Pulmonary artery endothelial cell (primary cell): ENCODE measurements around the gene SHROOM1. TPM values are rescaled to one million over a fixed set of nuclear protein-coding genes. Genes with fewer than 3 reads are reported as not detected.

Experiments used
- DNase-seq: peaks from one replicate; pipeline ENCODE4 v3.0.0-alpha.2; 2011; ENCODE audit warnings: low read depth, low spot score
- total RNA-seq: library from RNA; depleted of rRNA; stranded (reverse); fragments of >200 nt; gene quantifications from 2 replicates; pipeline ENCODE4 v1.2.3, GENCODE V29; 2014

SHROOM1 gene
- total RNA-seq, 1 donor from 2014 or later = 4.6 TPM

- no peak for DNase-seq
These were observed 19.6 kb upstream of the SHROOM1 start for GRCh38 chr5:132850066-132850465.

GRCh38 chr5:132849347-132849746 is 18.9 kb upstream of the SHROOM1 start:
- no peak for DNase-seq

GRCh38 chr5:132848270-132848669 is 17.8 kb upstream of the SHROOM1 start:
- DNase-seq = no peak

DNA sequence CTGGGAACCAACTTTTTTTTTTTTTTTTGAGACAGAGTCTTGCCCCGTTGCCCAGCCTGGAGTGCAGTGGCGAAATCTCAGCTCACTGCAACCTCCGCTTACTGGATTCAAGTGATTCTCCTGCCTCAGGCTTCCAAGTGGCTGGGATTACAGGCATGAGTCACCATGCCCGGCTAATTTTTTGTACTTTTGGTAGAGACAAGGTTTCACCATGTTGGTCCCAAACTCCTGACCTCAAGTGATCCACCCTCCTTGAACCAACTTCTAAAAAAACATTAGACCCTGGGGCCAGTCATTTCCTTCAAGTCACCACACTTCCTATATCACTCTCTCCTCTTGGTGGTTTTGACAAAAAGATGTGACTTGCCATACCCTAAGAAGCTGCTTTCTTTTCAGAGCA is 10.9 kb upstream of the SHROOM1 start:
- no peak for DNase-seq

- no peak for DNase-seq
These were observed 10.4 kb upstream of the SHROOM1 start for GRCh38 chr5:132840896-132841295.

- DNase-seq = no peak
These were observed 9.9 kb upstream of the SHROOM1 start for GRCh38 chr5:132840313-132840712.

DNA sequence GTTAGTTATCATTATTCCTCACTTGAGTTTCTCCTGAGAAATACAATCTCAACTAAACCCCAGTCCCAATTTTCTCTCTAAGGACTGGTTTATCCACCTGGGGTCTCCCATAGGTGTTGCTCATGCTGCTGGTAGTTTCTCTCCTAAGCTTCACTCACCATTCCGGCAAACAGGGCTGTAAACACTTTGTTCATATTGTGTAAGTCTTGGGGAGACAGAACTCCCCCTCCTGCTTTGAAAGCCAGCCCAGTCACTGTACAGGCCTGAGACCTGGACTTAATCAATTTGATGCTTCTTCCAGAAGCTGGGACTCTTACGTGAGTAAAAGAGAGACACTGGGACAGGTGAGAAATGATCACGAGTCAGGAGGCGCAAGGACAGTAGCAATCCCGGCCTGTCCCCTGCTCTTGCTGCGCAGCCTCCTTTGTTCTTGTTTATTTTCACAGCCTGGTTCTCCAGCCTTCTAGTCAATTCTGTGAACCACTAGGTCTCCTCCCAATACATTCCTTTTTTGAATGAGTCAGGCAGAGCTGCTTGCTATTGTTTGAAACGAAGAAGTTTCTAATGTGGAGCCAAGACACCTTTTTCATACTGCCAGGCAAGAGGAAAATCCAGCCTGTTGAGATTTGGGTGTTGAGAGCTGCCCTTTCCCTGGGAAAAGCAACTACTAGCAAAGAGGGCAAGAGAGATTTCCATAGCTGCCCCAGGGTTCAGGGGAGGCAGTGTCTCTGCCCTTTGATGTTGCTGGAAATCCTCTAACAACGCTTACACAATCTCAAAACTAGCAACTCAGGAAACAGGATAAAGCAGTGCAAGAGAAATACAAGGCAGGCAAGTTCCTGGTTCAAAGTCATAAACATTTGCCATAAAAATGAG is 9.2 kb upstream of the SHROOM1 start:
- DNase-seq = peak; percentile 41

- DNase-seq = no peak
These were observed 8.3 kb upstream of the SHROOM1 start for GRCh38 chr5:132838516-132839282.

DNA sequence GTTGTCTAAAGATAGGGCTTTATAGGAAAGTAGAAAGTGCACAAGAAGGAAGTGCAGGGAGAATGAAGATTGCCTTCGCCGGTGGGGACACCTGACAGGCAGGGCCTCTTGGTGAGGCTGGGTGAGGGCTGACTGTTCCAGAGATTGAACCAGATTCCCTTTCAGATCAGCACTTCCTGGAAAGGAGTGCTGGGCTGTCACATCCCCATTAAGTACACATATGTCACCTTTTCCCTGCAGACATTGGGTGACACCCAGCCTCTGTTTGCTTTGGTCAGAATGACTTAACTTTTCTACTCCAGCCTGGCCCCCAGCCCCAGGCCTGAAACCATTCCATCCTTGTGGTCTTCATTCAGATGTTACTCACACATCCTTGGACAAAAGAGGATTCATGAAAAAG is 7.4 kb upstream of the SHROOM1 start:
- no peak for DNase-seq

DNA sequence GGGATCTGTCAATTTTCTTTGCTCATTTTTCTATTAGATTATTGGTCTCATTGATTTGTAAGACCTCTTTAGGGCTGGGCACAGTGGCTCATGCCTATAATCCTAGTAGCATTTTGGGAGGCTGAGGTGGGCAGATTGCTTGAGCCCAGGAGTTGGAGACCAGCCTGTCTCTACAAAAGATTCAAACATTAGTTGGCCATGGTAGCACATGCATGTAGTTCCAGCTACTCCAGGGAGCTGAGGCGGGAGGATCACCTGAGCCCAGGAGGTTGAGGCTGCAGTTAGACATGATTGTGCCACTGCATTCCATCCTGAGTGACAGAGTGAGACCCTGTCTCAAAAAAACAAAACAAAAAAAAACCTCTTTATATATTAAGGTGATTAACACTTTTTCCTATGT is 6.4 kb upstream of the SHROOM1 start:
- no peak for DNase-seq

DNA sequence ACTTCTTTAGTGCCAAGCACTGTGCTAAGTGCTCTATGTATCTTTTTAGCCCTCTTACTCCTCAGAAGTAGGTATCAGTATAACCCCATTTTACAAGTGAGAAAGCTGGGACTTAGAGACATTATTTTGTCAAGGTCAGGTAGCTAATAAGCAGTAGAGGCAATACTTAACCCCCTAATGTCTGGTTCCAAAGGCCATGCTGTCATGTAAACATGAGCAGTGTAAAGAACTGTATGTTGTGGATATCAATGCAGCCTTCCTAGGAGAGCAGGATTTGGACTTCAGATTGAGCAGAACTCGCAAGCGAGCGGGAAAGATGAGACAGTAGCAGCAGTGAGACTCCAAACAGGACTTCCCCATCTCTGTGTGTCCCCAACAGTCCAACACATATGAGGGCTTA is 3.6 kb upstream of the SHROOM1 start:
- no peak for DNase-seq

DNA sequence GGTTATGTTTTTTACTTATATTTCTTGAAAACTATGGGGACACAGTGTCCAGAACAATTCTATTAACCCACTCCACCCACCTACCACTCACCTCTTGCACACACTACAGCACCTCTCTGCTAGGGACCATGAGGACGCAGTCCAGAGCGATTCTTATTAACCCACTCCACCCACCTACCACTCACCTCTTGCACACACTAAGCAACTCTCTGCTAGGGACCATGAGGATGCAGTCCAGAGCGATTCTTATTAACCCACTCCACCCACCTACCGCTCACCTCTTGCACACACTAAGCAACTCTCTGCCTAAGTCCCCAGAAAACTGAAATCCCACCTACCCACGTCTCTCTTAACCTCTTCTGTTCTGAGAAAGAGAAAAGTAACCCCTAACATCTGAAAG is 2.2 kb upstream of the SHROOM1 start:
- no peak for DNase-seq

DNA sequence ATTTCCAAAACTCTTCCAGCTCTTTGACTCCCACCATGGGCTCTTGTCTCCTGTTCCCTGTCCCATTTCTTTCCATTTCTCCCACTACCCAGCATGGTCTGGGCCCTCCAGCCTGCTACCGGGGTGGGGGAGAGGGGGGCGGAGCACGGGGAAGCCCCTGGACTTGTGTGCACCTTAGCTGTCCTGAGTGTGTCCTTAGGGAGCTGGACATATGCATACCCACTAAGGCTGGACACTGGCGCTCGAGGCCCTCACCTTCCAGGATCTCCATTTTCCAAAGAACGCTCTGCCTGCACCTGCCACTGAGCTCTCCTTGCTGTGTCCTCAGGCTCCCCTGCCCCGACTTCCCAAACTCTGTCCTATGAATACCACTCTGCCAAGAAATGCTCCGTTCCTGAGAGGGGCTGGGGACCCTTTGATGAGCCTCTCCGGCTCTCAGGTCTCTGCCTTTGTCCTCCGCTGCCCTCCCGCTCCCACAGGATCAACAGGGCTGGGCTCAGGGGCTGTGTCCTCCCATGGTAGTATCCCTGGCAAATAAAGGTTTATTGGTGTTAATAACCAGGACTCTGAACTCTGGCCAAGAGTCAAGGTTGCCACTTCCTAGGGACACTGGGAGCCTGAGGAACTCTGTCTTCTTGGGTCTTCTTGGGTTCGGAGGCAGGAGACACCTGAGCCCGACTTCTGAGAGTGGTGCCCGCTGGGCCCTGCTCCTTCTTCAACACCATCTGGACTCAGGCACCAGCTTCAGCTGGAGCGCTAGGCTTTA is 831 bp upstream of the SHROOM1 start:
- no peak for DNase-seq

DNA sequence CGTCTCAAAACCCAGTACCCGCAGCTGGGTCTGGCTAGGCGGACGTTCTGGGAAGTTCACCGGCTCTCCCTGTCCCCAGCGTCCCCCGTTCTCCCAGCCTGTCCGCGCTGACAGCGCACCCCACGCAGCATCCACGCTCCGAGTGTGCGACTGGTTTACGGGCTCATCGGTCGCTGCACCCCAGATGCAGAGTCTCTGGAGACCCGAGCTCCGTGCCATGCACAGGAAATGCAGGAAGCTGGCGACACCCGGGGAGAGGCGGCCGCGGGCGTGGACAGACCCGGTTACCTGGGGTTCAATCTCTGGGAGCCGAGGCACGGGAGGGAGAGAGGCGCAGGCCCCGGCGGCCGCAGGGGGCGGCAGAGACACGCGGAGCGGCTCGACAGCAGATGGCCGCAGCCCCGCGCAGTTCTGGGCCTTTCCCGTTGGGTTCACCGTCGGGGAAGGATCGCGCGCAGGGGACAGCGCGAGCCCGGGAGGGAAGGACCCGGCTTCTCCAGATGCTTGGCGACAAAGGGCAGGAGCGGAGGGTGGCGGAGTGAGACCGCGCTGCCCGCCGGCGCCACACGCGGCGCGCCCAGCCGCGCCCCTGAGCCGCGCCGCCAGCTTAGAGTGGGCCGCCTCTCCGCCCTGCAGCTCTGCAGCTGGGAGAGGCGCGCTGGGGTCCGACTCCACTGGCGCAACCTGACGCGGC is 558 bp downstream of the SHROOM1 start:
- peak; percentile 24 for DNase-seq

GRCh38 chr5:132828846-132829494 is 1.5 kb downstream of the SHROOM1 start:
- DNase-seq = no peak

DNA sequence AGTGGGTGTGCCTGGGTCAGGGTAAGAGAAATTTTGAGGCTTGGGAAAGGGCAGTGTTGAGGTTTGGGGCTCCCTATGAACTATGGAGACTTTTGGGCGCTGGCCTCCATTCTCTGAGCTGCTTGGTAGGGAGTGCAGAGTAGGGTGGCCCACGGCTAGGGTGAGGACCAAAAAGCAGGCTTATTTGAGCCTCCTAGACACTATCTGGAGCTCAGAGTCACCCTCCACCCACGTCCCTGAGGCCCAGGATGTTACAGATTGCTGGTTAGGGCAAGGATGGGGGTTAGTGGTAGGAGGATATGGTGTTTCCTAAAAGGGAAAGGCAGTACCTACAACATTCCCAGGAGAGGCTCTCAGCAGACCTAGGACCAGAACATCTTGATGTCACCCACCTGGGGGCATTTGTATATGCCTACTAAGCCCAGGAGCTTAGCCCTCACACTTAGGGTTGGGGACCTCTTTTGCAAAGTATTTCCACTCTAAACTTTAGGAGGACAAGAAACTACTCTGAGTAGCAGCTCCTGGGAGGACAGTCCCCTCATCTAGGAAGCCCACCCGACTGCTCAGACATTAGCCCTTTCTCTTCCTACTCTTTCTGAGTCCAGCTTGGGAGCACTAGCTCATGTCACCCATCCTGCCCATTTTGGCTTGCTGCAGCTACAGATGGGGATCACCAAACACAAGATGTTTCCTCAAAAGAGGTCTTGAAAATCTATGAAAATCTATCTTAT is 2.3 kb downstream of the SHROOM1 start:
- DNase-seq = no peak

- DNase-seq = no peak
These were observed 3.9 kb downstream of the SHROOM1 start for GRCh38 chr5:132826424-132827082.

- DNase-seq = no peak
These were observed 4.5 kb downstream of the SHROOM1 start for GRCh38 chr5:132825834-132826391.
